Prostate gland (tissue), 2 donors: Measurements from ENCODE around the gene ACTG1. TPM values are rescaled to one million over a fixed set of nuclear protein-coding genes. Genes with fewer than 3 reads are reported as not detected.

Experiments used
- DNase-seq: peaks from one replicate; pipeline ENCODE4 v3.0.0-alpha.2; 2019; ENCODE audit warnings: low spot score
- H3K27ac ChIP-seq, 2 donors: fragments of 200-600 bp; sonication (generic); 2 replicates each; pipeline ENCODE4 v1.5.1; 2017 to 2019
- H3K27me3 ChIP-seq: fragments of 200-600 bp; sonication (generic); replicated peaks from 2 replicates; pipeline ENCODE4 v1.5.1; 2019; ENCODE audit not compliant: insufficient read depth
- H3K36me3 ChIP-seq, 2 donors: fragments of 200-600 bp; sonication (generic); 1 replicate in 1 of 2; 2 replicates in 1 of 2; pipeline versions ENCODE4 v1.5.1 to v1.8.1; 2017 to 2019
- H3K4me1 ChIP-seq: fragments of 200-600 bp; sonication (generic); replicated peaks from 2 replicates; pipeline ENCODE4 v1.5.1; 2019
- H3K4me3 ChIP-seq, 2 donors: fragments of 200-600 bp; sonication (generic); 2 replicates each; pipeline ENCODE4 v1.5.1; 2017 to 2019
- H3K9me3 ChIP-seq: fragments of 200-600 bp; sonication (generic); 2 replicates; pipeline ENCODE4 v1.5.1; 2017
- POLR2A ChIP-seq: fragments of 450-650 bp; IDR thresholded peaks from one replicate; pipeline ENCODE4 v1.6.1; 2016; ENCODE audit warnings: antibody characterized with exemption, mild to moderate bottlenecking
- POLR2AphosphoS5 ChIP-seq: sonication (generic); formaldehyde crosslinking; IDR thresholded peaks from one replicate; pipeline ENCODE4 v1.6.1; 2017; ENCODE audit warnings: antibody characterized with exemption
- WGBS: methylation state at CpG from one replicate; pipeline ENCODE4 v1.1.5; 2018; 5-methylcytosine and 5-hydroxymethylcytosine counted together
- intact Hi-C: fragments of 100-400 bp; cut with DNase I; formaldehyde crosslinking; loops from one replicate; pipeline ENCODE4 v1.14.2; 2022
- total RNA-seq, 2 donors: library from RNA; depleted of rRNA; stranded (reverse); fragments of >200 nt; gene quantifications; one replicate each; pipeline ENCODE4 v1.1.0, GENCODE V29; 2016
- TF ChIP-seq, protein P1 (sequence below), 4 experiments: fragments of 200-600 bp in 2 of 4; fragments of 450-650 bp in 2 of 4; sonication (generic) in 2 of 4; IDR thresholded peaks; 1 replicate in 3 of 4; 2 replicates in 1 of 4; pipeline ENCODE4 v1.5.1; 2016 to 2019; ENCODE audit warnings: antibody characterized with exemption in 4 of 4, mild to moderate bottlenecking in 2 of 4, moderate library complexity in 2 of 4

The ACTG1 gene
- total RNA-seq, 2 donors from 2014 or later, result 2,438 to 3,181 TPM

DNA sequence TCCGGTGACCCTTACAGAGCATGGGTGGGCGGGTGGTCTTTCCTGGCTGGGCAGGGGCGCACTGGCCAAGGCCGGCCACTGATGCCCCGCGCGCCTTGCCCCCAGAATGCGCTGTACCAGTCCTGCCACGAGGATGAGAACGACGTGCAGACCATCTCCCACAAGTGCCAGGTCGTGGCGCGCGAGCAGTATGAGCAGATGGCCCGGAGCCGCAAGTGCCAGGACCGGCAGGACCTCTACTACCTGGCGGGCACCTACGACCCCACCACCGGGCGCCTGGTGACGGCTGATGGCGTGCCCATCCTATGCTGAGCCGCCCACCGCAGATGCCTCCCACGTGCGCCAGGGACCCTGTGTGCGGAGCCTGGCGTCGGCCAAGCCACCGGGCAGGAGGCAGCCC is 49.1 kb downstream of the ACTG1 start:
- WGBS, result 92% methylated on average over 32 of the region's 32 CpGs
- Histone ChIP-seq H3K27ac (no peak overlapping the region), H3K27me3 (no peaks in the 10 kb centered on the region), H3K4me1 (no peaks in the 10 kb centered on the region), H3K9me3 (no peaks in the 10 kb centered on the region), H3K36me3 (peaks cover 0 to 6% of the 10 kb centered on the region in 2 donors), H3K4me3 (no peak overlapping the region)
- intact Hi-C loops, result no loop called here
- DNase-seq, result no peak
- TF ChIP-seq POLR2AphosphoS5 (no peak), POLR2A (no peak)
- TF ChIP-seq, protein P1, sequence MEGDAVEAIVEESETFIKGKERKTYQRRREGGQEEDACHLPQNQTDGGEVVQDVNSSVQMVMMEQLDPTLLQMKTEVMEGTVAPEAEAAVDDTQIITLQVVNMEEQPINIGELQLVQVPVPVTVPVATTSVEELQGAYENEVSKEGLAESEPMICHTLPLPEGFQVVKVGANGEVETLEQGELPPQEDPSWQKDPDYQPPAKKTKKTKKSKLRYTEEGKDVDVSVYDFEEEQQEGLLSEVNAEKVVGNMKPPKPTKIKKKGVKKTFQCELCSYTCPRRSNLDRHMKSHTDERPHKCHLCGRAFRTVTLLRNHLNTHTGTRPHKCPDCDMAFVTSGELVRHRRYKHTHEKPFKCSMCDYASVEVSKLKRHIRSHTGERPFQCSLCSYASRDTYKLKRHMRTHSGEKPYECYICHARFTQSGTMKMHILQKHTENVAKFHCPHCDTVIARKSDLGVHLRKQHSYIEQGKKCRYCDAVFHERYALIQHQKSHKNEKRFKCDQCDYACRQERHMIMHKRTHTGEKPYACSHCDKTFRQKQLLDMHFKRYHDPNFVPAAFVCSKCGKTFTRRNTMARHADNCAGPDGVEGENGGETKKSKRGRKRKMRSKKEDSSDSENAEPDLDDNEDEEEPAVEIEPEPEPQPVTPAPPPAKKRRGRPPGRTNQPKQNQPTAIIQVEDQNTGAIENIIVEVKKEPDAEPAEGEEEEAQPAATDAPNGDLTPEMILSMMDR (IDR thresholded peaks at IDR 0.05), result no peak

DNA sequence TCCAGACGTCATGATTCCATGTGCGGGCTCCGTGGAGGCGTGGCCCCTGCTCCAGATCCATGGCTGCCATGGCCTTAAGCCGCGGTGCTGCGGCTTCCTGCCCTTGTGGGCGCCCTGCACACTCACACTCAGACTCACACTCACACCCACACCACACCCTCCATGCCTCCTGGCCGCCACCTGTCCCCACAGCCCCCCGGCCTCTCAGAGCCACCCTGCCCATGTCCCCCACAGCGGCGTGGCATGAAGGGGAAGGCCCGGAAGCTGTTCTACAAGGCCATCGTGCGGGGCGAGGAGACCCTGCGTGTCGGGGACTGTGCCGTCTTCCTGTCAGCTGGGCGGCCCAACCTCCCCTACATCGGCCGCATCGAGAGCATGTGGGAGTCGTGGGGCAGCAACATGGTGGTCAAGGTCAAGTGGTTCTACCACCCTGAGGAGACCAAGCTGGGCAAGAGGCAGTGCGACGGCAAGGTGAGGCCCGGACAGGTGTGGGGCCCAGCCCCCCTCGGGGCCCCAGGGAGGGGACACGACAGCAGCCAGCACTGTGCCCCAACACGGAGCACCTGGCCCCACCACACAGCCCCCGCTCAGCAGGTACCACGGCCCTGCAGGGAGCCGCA is 50.0 kb downstream of the ACTG1 start:
- intact Hi-C loops, result no loop called here
- H3K9me3 ChIP-seq, result no peaks in the 10 kb centered on the region
- no peak overlapping the region for H3K27ac ChIP-seq
- H3K27me3 ChIP-seq, result no peaks in the 10 kb centered on the region
- WGBS, result 95% methylated on average over 32 of the region's 33 CpGs
- no peak for TF ChIP-seq POLR2AphosphoS5
- no peak for TF ChIP-seq POLR2A
- TF ChIP-seq, protein P1 (IDR thresholded peaks at IDR 0.05), result no peak
- H3K4me1 ChIP-seq, result no peaks in the 10 kb centered on the region
- DNase-seq, result no peak
- no peak overlapping the region for H3K4me3 ChIP-seq
- peaks cover 0 to 6% of the 10 kb centered on the region in 2 donors for H3K36me3 ChIP-seq

DNA sequence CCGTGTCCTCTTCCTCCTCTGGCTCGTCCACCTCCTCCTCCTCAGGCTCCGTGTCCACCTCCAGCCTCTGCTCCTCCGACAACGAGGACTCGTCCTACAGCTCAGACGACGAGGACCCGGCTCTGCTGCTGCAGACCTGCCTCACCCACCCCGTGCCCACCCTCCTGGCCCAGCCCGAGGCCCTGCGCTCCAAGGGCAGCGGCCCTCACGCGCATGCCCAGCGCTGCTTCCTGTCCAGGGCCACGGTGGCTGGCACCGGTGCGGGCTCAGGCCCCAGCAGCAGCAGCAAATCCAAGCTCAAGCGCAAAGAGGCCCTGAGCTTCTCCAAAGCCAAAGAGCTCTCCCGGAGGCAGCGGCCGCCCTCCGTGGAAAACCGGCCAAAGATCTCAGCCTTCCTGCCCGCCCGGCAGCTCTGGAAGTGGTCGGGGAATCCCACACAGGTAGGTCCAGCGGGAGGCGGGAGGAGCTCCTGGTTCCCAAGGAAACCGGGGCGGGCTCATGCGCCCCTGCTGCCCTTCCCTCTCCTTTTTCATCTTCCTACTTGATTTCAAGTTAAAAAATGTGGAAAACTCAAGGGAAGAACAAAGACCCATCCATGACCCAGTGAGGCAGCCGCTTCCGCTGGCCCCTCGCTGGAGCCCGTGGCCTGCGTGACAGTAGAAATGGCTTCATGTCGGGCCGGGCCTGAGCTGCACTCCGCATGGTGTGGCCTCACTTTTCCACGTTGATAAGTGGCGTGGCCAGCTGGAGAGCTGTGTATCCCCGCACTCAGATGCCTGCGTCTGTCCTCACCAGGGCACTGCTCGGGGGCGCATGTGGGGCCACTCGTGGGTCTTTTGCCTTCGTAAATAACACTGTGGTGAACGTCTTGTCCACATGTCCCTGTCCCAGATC is 50.7 kb downstream of the ACTG1 start:
- Histone ChIP-seq H3K27me3 (no peaks in the 10 kb centered on the region), H3K9me3 (no peaks in the 10 kb centered on the region), H3K4me3 (no peak overlapping the region), H3K36me3 (peaks cover 0 to 6% of the 10 kb centered on the region in 2 donors), H3K27ac (no peak overlapping the region), H3K4me1 (no peaks in the 10 kb centered on the region)
- intact Hi-C loops, result no loop called here
- TF ChIP-seq POLR2AphosphoS5, result no peak
- TF ChIP-seq, protein P1 (IDR thresholded peaks at IDR 0.05), result no peak
- 88% methylated on average over 50 of the region's 50 CpGs for WGBS
- DNase-seq, result no peak

DNA sequence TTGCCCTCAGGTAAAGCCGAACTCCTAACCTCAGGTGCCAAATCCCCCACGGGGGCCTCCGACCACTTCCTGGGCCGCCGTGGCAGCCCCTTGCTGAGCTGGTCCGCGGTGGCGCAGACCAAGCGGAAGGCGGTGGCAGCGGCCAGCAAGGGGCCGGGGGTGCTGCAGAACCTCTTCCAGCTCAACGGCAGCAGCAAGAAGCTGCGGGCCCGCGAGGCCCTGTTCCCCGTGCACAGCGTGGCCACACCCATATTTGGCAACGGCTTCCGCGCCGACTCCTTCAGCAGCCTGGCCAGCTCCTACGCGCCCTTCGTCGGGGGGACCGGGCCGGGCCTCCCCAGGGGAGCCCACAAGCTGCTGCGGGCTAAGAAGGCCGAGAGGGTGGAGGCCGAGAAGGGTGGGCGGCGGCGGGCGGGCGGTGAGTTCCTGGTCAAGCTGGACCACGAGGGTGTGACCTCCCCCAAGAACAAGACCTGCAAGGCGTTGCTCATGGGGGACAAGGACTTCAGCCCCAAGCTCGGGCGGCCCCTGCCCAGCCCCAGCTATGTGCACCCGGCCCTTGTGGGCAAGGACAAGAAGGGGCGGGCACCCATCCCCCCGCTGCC is 51.6 kb downstream of the ACTG1 start:
- Histone ChIP-seq H3K9me3 (no peaks in the 10 kb centered on the region), H3K4me3 (no peak overlapping the region), H3K4me1 (no peaks in the 10 kb centered on the region), H3K27me3 (no peaks in the 10 kb centered on the region), H3K27ac (no peak overlapping the region), H3K36me3 (peaks cover 0 to 6% of the 10 kb centered on the region in 2 donors)
- WGBS, result 79% methylated on average over 35 of the region's 43 CpGs
- TF ChIP-seq POLR2AphosphoS5 (no peak), POLR2A (no peak)
- TF ChIP-seq, protein P1 (IDR thresholded peaks at IDR 0.05), result no peak
- intact Hi-C loops, result no loop called here
- DNase-seq, result no peak

Other genes with a start within 250 kb of the ACTG1 start
- 100 to 1,000 TPM; 104 to 167 TPM for gene SLC38A10, start 217.5 kb downstream of the ACTG1 start, total RNA-seq
- gene BAHCC1, start 117.3 kb downstream of the ACTG1 start, total RNA-seq, result 10 to 100 TPM; 11.4 to 28.9 TPM
- 1 to 10 TPM; 3.1 to 5.6 TPM for gene FSCN2, start 15.6 kb upstream of the ACTG1 start, total RNA-seq
- gene FAAP100, start 39.6 kb upstream of the ACTG1 start, total RNA-seq, result 10 to 100 TPM; 27.8 to 44.4 TPM
- 10 to 100 TPM; 40.1 to 84.8 TPM for gene NPLOC4, start 124.3 kb upstream of the ACTG1 start, total RNA-seq
- gene TSPAN10, start 124.4 kb upstream of the ACTG1 start, total RNA-seq, result 1 to 10 TPM; 2.5 to 2.9 TPM
- not detected for gene PDE6G, start 143.7 kb upstream of the ACTG1 start, total RNA-seq
- 10 to 100 TPM; 52.5 to 59.2 TPM for gene OXLD1, start 153.8 kb upstream of the ACTG1 start, total RNA-seq
- 10 to 100 TPM; 18.5 to 27.7 TPM for gene CCDC137, start 153.9 kb upstream of the ACTG1 start, total RNA-seq
- 10 to 100 TPM; 27.9 to 49.5 TPM for gene ARL16, start 171.0 kb upstream of the ACTG1 start, total RNA-seq
- 100 to 1,000 TPM; 102 to 167 TPM for gene HGS, start 171.2 kb upstream of the ACTG1 start, total RNA-seq
- gene MRPL12, start 190.6 kb upstream of the ACTG1 start, total RNA-seq, result 10 to 100 TPM; 53.4 to 63.5 TPM
- 10 to 100 TPM; 39.1 to 39.4 TPM for gene SLC25A10, start 199.5 kb upstream of the ACTG1 start, total RNA-seq